ENCODE data around the gene KLHL26.
A peak's percentile ranks its signal among the peaks of the same experiment; 100 is the strongest.

The KLHL26 gene

GRCh38 chr19:18612772-18613588 is 23.8 kb upstream of the KLHL26 start, which contains the start of gene TMEM59L:
TSS of gene TMEM59L (plus strand) at chr19:18612870. CDS start at chr19:18612959, 89 bp downstream.
- H3K27ac Mint-ChIP-seq: no peak within 1 kb of the TSS
- ATAC-seq (replicated peaks) (peak; percentile 85), DNase-seq (peak; percentile 40 to 56 (median 50))
- H3K9me3 Mint-ChIP-seq: no peaks in the 10 kb centered on the region
- H3K4me3 Mint-ChIP-seq: peak within 1 kb of the TSS; percentile 75 to 77
- peaks cover 3% of the 10 kb centered on the region for H3K36me3 Mint-ChIP-seq (ENCODE audit: insufficient read depth)
- peaks cover 76 to 100% of the 10 kb centered on the region in 2 donors for H3K27me3 Mint-ChIP-seq
- peaks cover 20 to 21% of the 10 kb centered on the region in 2 donors for H3K4me1 Mint-ChIP-seq (ENCODE audit: low read depth in 2 of 2)

- H3K27me3 Mint-ChIP-seq: peaks cover 69 to 98% of the 10 kb centered on the region in 2 donors
- DNase-seq (no peak), ATAC-seq (replicated peaks) (no peak)
- H3K4me1 Mint-ChIP-seq (ENCODE audit: low read depth in 2 of 2): peaks cover 20 to 21% of the 10 kb centered on the region in 2 donors
- H3K36me3 Mint-ChIP-seq (ENCODE audit: insufficient read depth): peaks cover 3% of the 10 kb centered on the region
- peak overlapping the region; percentile 75 to 77 for H3K4me3 Mint-ChIP-seq
- peak overlapping the region in 1 of 2 donors; percentile 57 for H3K27ac Mint-ChIP-seq
- H3K9me3 Mint-ChIP-seq: no peaks in the 10 kb centered on the region
Measured at GRCh38 chr19:18613589-18614234, 23.1 kb upstream of the KLHL26 start.

- DNase-seq (no peak), ATAC-seq (replicated peaks) (no peak)
- peaks cover 52 to 91% of the 10 kb centered on the region in 2 donors for H3K27me3 Mint-ChIP-seq
- no peaks in the 10 kb centered on the region for H3K9me3 Mint-ChIP-seq
- H3K4me3 Mint-ChIP-seq: no peak overlapping the region
- peaks cover 19% of the 10 kb centered on the region in 2 donors for H3K4me1 Mint-ChIP-seq (ENCODE audit: low read depth in 2 of 2)
- no peak overlapping the region for H3K27ac Mint-ChIP-seq
- peaks cover 3% of the 10 kb centered on the region for H3K36me3 Mint-ChIP-seq (ENCODE audit: insufficient read depth)
Measured at GRCh38 chr19:18616023-18616422, 20.8 kb upstream of the KLHL26 start.

GRCh38 chr19:18617562-18617961 is 19.3 kb upstream of the KLHL26 start:
- Mint-ChIP-seq H3K9me3 (no peaks in the 10 kb centered on the region), H3K4me3 (no peak overlapping the region), H3K27ac (no peak overlapping the region), H3K27me3 (peaks cover 41 to 77% of the 10 kb centered on the region in 2 donors), H3K4me1 (ENCODE audit: low read depth in 2 of 2) (peaks cover 8 to 11% of the 10 kb centered on the region in 2 donors), H3K36me3 (ENCODE audit: insufficient read depth) (no peaks in the 10 kb centered on the region)
- DNase-seq (no peak), ATAC-seq (replicated peaks) (no peak)

- peaks cover 36 to 70% of the 10 kb centered on the region in 2 donors for H3K27me3 Mint-ChIP-seq
Measured at GRCh38 chr19:18618236-18618635, 18.6 kb upstream of the KLHL26 start.

GRCh38 chr19:18620311-18620710 is 16.5 kb upstream of the KLHL26 start:
- no peaks in the 10 kb centered on the region for H3K9me3 Mint-ChIP-seq
- ATAC-seq (replicated peaks) (no peak), DNase-seq (no peak)
- no peaks in the 10 kb centered on the region for H3K36me3 Mint-ChIP-seq (ENCODE audit: insufficient read depth)
- no peak overlapping the region for H3K4me3 Mint-ChIP-seq
- H3K4me1 Mint-ChIP-seq (ENCODE audit: low read depth in 2 of 2): peaks cover 0 to 3% of the 10 kb centered on the region in 2 donors
- H3K27ac Mint-ChIP-seq: no peak overlapping the region
- H3K27me3 Mint-ChIP-seq: peaks cover 16 to 50% of the 10 kb centered on the region in 2 donors

More at GRCh38 chr19:18618236-18618635, 18.6 kb upstream of the KLHL26 start:
- Mint-ChIP-seq H3K4me3 (no peak overlapping the region), H3K36me3 (ENCODE audit: insufficient read depth) (no peaks in the 10 kb centered on the region), H3K9me3 (no peaks in the 10 kb centered on the region), H3K27ac (no peak overlapping the region), H3K4me1 (ENCODE audit: low read depth in 2 of 2) (peaks cover 6 to 9% of the 10 kb centered on the region in 2 donors)
- ATAC-seq (replicated peaks) (no peak), DNase-seq (no peak)

GRCh38 chr19:18620902-18621301 is 15.9 kb upstream of the KLHL26 start:
- no peaks in the 10 kb centered on the region for H3K36me3 Mint-ChIP-seq (ENCODE audit: insufficient read depth)
- ATAC-seq (replicated peaks) (no peak), DNase-seq (no peak)
- no peaks in the 10 kb centered on the region for H3K9me3 Mint-ChIP-seq
- peaks cover 14 to 44% of the 10 kb centered on the region in 2 donors for H3K27me3 Mint-ChIP-seq
- peaks cover 0 to 3% of the 10 kb centered on the region in 2 donors for H3K4me1 Mint-ChIP-seq (ENCODE audit: low read depth in 2 of 2)
- no peak overlapping the region for H3K4me3 Mint-ChIP-seq
- H3K27ac Mint-ChIP-seq: no peak overlapping the region

- H3K36me3 Mint-ChIP-seq (ENCODE audit: insufficient read depth): no peaks in the 10 kb centered on the region
- ATAC-seq (replicated peaks) (no peak), DNase-seq (no peak)
- H3K4me3 Mint-ChIP-seq: no peak overlapping the region
- peaks cover 0 to 18% of the 10 kb centered on the region in 2 donors for H3K27me3 Mint-ChIP-seq
- no peaks in the 10 kb centered on the region for H3K9me3 Mint-ChIP-seq
- no peak overlapping the region for H3K27ac Mint-ChIP-seq
- peaks cover 0 to 3% of the 10 kb centered on the region in 2 donors for H3K4me1 Mint-ChIP-seq (ENCODE audit: low read depth in 2 of 2)
Measured at GRCh38 chr19:18626906-18627305, 9.9 kb upstream of the KLHL26 start.

GRCh38 chr19:18629166-18630088 is 7.4 kb upstream of the KLHL26 start:
- no peak for DNase-seq
- H3K4me3 Mint-ChIP-seq: no peak overlapping the region
- no peak for ATAC-seq (replicated peaks)
- peaks cover 0 to 34% of the 10 kb centered on the region in 2 donors for H3K27me3 Mint-ChIP-seq
- no peaks in the 10 kb centered on the region for H3K36me3 Mint-ChIP-seq (ENCODE audit: insufficient read depth)
- H3K27ac Mint-ChIP-seq: no peak overlapping the region
- no peaks in the 10 kb centered on the region for H3K4me1 Mint-ChIP-seq (ENCODE audit: low read depth in 2 of 2)
- no peaks in the 10 kb centered on the region for H3K9me3 Mint-ChIP-seq

- H3K36me3 Mint-ChIP-seq (ENCODE audit: insufficient read depth): peaks cover 16% of the 10 kb centered on the region
- no peak overlapping the region for H3K27ac Mint-ChIP-seq
Measured at GRCh38 chr19:18633321-18633720, 3.5 kb upstream of the KLHL26 start.

GRCh38 chr19:18634612-18635297 is 2.1 kb upstream of the KLHL26 start:
- peaks cover 0 to 28% of the 10 kb centered on the region in 2 donors for H3K27me3 Mint-ChIP-seq
- ATAC-seq (replicated peaks) (no peak), DNase-seq (no peak)
- H3K4me3 Mint-ChIP-seq: no peak overlapping the region
- H3K36me3 Mint-ChIP-seq (ENCODE audit: insufficient read depth): peaks cover 19% of the 10 kb centered on the region
- no peaks in the 10 kb centered on the region for H3K9me3 Mint-ChIP-seq
- H3K4me1 Mint-ChIP-seq (ENCODE audit: low read depth in 2 of 2): peaks cover 19 to 32% of the 10 kb centered on the region in 2 donors
- H3K27ac Mint-ChIP-seq: no peak overlapping the region

More at GRCh38 chr19:18633321-18633720, 3.5 kb upstream of the KLHL26 start:
- Mint-ChIP-seq H3K4me1 (ENCODE audit: low read depth in 2 of 2) (peaks cover 18 to 28% of the 10 kb centered on the region in 2 donors), H3K4me3 (no peak overlapping the region), H3K27me3 (peaks cover 0 to 39% of the 10 kb centered on the region in 2 donors), H3K9me3 (no peaks in the 10 kb centered on the region)
- DNase-seq (no peak), ATAC-seq (replicated peaks) (no peak)

GRCh38 chr19:18635831-18636182 is 1.0 kb upstream of the KLHL26 start:
- Mint-ChIP-seq H3K36me3 (ENCODE audit: insufficient read depth) (peaks cover 26% of the 10 kb centered on the region), H3K27me3 (peaks cover 0 to 21% of the 10 kb centered on the region in 2 donors), H3K4me3 (peak overlapping the region; percentile 85 to 90), H3K27ac (peak overlapping the region; percentile 87 to 91), H3K4me1 (ENCODE audit: low read depth in 2 of 2) (peaks cover 19 to 32% of the 10 kb centered on the region in 2 donors), H3K9me3 (no peaks in the 10 kb centered on the region)
- ATAC-seq (replicated peaks) (no peak), DNase-seq (no peak)
